GM12878 (cell line): ENCODE measurements around the gene DLG1. TPM values are rescaled to one million over a fixed set of nuclear protein-coding genes. Genes with fewer than 3 reads are reported as not detected.
A peak's percentile ranks its signal among the peaks of the same experiment; 100 is the strongest.

ENCODE experiments used
- ATAC-seq: fragments of 200-7000 bp; cut with Tn5 transposase; 3 replicates; pipeline ENCODE4 v1.9.1; 2020; ENCODE audit warnings: mild to moderate bottlenecking, moderate library complexity
- BruUV-seq: library from RNA; stranded (reverse); fragments of 400-500 nt; replicated peaks from 2 replicates; lab custom pipeline; 2021; lab: Mats Ljungman, UMichigan
- CTCF ChIA-PET: fragments of 300-600 bp; sonication (Branson Sonifier 250); formaldehyde crosslinking; extraction: SDS; loops from one replicate; lab custom pipeline; 2021; ENCODE audit warnings: inconsistent platforms; lab: Yijun Ruan, JAX
- POLR2A ChIA-PET: fragments of 350-600 bp; formaldehyde crosslinking; extraction: SDS; loops from one replicate; lab custom pipeline; 2021; ENCODE audit warnings: inconsistent platforms; lab: Charles Lee
- RAD21 ChIA-PET: fragments of 300-600 bp; sonication (Branson Sonifier 250); formaldehyde crosslinking; loops from one replicate; lab custom pipeline; 2023; ENCODE audit warnings: antibody characterized with exemption; ENCODE audit not compliant: unreplicated experiment; lab: Charles Lee
- SMC1A ChIA-PET: fragments of 300-600 bp; sonication (Branson Sonifier 250); formaldehyde crosslinking; loops from one replicate; lab custom pipeline; 2023; ENCODE audit not compliant: unreplicated experiment, uncharacterized antibody; lab: Charles Lee
- DNase-seq: peaks from one replicate; pipeline ENCODE4 v3.0.0-alpha.2; 2011; ENCODE audit warnings: low read depth, low spot score
- FAIRE-seq: peaks from 3 replicates; lab custom pipeline; 2011; peaks lifted over from hg19 to GRCh38; lab: Jason Lieb, UNC
- H2AFZ ChIP-seq: 2 replicates; pipeline ENCODE4 v1.6.0; 2011; ENCODE audit warnings: low read depth, low read length, control low read depth; ENCODE audit not compliant: control insufficient read depth
- H3K27ac ChIP-seq: 2 replicates; pipeline ENCODE4 v1.5.1; 2011; ENCODE audit warnings: control low read depth; ENCODE audit not compliant: control insufficient read depth, insufficient read depth
- H3K27me3 ChIP-seq, 2 experiments: replicated peaks in 1 of 2; 2 replicates each; pipeline versions ENCODE4 v1.6.0 to v1.6.1; 2011; ENCODE audit warnings: low read length in 1 of 2; ENCODE audit not compliant: control insufficient read depth in 2 of 2, insufficient read depth in 2 of 2
- H3K36me3 ChIP-seq, 2 experiments: 2 replicates each; pipeline ENCODE4 v1.5.1; 2011; ENCODE audit warnings: low read length in 1 of 2; ENCODE audit not compliant: control insufficient read depth in 2 of 2, insufficient read depth in 2 of 2
- H3K4me1 ChIP-seq: 2 replicates; pipeline ENCODE4 v1.6.1; 2011; ENCODE audit warnings: mild to moderate bottlenecking, low read length, moderate library complexity, mixed read lengths; ENCODE audit not compliant: control insufficient read depth, insufficient read depth
- H3K4me2 ChIP-seq: 2 replicates; pipeline ENCODE4 v1.6.0; 2011; ENCODE audit warnings: control low read depth; ENCODE audit not compliant: control insufficient read depth, insufficient read depth
- H3K4me3 ChIP-seq: fragments of 200-600 bp; sonication (generic); 2 replicates; pipeline ENCODE4 v1.5.1; 2016
- H3K79me2 ChIP-seq: 2 replicates; pipeline ENCODE4 v1.6.0; 2011; ENCODE audit warnings: low read length; ENCODE audit not compliant: control insufficient read depth, insufficient read depth
- H3K9ac ChIP-seq: 2 replicates; pipeline ENCODE4 v1.8.0; 2011; ENCODE audit warnings: low read length, control low read depth, mixed read lengths; ENCODE audit not compliant: control insufficient read depth, insufficient read depth
- H3K9me3 ChIP-seq: replicated peaks from 3 replicates; pipeline ENCODE4 v1.5.1; 2011; ENCODE audit warnings: mild to moderate bottlenecking, low read length; ENCODE audit not compliant: control insufficient read depth, insufficient read depth
- H4K20me1 ChIP-seq: 2 replicates; pipeline ENCODE4 v1.6.0; 2011; ENCODE audit not compliant: control insufficient read depth, insufficient read depth
- CBFB ChIP-seq: IDR thresholded peaks from 2 replicates; pipeline ENCODE4 v1.6.1; 2016; ENCODE audit warnings: antibody characterized with exemption, low read depth
- LARP7 ChIP-seq: fragments of 450-650 bp; IDR thresholded peaks from 2 replicates; pipeline ENCODE4 v1.6.1; 2017; ENCODE audit warnings: mild to moderate bottlenecking
- RAD21 ChIP-seq: IDR thresholded peaks from 2 replicates; pipeline ENCODE4 v1.6.1; 2011; ENCODE audit warnings: mild to moderate bottlenecking, low read depth, low read length, moderate library complexity; ENCODE audit not compliant: insufficient read depth
- SMC3 ChIP-seq: IDR thresholded peaks from 2 replicates; pipeline ENCODE4 v1.6.1; 2011; ENCODE audit warnings: low read length, improper control_type of control experiment, borderline replicate concordance
- ZBED1 ChIP-seq: IDR thresholded peaks from 2 replicates; pipeline ENCODE4 v1.6.1; 2016; ENCODE audit warnings: borderline replicate concordance
- ZNF384 ChIP-seq: IDR thresholded peaks from 2 replicates; pipeline ENCODE4 v1.6.1; 2012; ENCODE audit warnings: low read depth, mild to moderate bottlenecking, low read length, improper control_type of control experiment, borderline replicate concordance
- WGBS: methylation state at CpG from one replicate; pipeline ENCODE4 v1.1.6; 2016; ENCODE audit warnings: low lambda C conversion rate; ENCODE audit not compliant: insufficient replicate concordance, insufficient coverage; ENCODE audit errors: missing lambda C conversion rate; 5-methylcytosine and 5-hydroxymethylcytosine counted together
- in situ Hi-C: fragments of 300-500 bp; cut with MboI; formaldehyde crosslinking; loops from 9 replicates; pipeline ENCODE4 v1.14.3; 2018; ENCODE audit warnings: mixed read lengths
- intact Hi-C: fragments of 100-400 bp; cut with micrococcal nuclease; formaldehyde crosslinking; loops from one replicate; pipeline ENCODE4 v1.14.2; 2022; ENCODE audit not compliant: unreplicated experiment
- polyA plus RNA-seq, 11 experiments: library from polyadenylated mRNA; depleted of rRNA in 4 of 11; unstranded in 6 of 11; stranded (reverse) in 5 of 11; fragments of >200 nt; fragmentation: Nextera tagmentation in 4 of 11; fragmentation: Illumina TruSeq in 1 of 11; extraction: Ambion mirVana in 4 of 11; extraction: Trizol in 1 of 11; gene quantifications; 1 replicate in 1 of 11; 2 replicates in 10 of 11; pipeline versions ENCODE4 v1.2.1 to v1.2.3, GENCODE V29; 2011 to 2016; ENCODE audit warnings: inconsistent platforms in 2 of 11, missing spikeins in 2 of 11, low read depth in 1 of 11
- total RNA-seq, 4 experiments: library from RNA; depleted of rRNA in 3 of 4; stranded (reverse); fragments of >200 nt in 3 of 4; fragmentation: Illumina TruSeq in 1 of 4; extraction: Trizol in 1 of 4; gene quantifications; 2 replicates each; pipeline versions ENCODE4 v1.2.1 to v1.2.3, GENCODE V29; 2013 to 2021
- TF ChIP-seq, protein P1 (sequence below), 3 experiments: IDR thresholded peaks in 2 of 3; conservative IDR thresholded peaks in 1 of 3; 2 replicates each; pipeline ENCODE4 v1.5.1; 2011; ENCODE audit warnings: low read depth in 3 of 3, low read length in 3 of 3, mild to moderate bottlenecking in 3 of 3, control low read depth in 2 of 3, moderate library complexity in 2 of 3, inconsistent platforms in 1 of 3, mixed read lengths in 1 of 3; ENCODE audit not compliant: control insufficient read depth in 2 of 3, insufficient read depth in 1 of 3; ENCODE audit errors: extremely low read depth in 1 of 3

DLG1 gene
- total and polyA plus RNA-seq, 10 of the 15 experiments (the other 5 are each of a cell fraction or from before 2014, with no cell fraction given) = 9.2 to 63.1 (median 40.1) TPM

DNA sequence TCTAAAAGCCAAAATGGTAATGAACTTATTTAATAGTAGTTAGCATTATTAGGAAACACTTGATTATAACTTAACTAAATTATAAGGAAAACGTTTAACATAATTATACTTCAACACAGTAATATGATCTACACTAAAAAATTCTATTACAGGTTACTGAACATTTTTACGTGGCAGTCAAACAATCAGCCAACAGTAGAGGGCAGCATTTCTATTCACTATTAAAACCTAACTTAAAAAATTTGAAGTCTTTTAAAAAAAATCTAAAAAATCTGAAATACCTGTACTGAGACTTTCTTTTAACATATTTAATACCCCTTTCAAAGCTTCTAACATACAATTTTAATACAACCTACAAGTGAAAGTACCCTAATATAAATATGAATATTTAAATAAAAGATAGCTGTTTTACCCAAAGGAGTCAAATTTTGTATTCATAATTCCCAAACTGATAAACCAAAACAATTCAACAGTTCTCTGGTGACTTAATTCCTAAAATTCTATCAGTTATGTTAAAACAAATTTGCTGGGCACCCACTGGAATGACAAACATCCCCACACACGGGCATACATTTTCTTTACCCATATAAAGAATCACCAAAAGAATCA, 41.5 kb downstream of the DLG1 start:
- DNase-seq (no peak), FAIRE-seq (no peak), ATAC-seq (0 out of 3 replicates have a peak, but pooled peaks have one; percentile 38)
- in situ Hi-C loops = no loop called here
- SMC1A ChIA-PET = interaction anchor here (0.9 to 4.0 kb wide), 43 partner anchors 9 to 544 kb away, joined by 3 to 89 read pairs (median 5); no protein-coding TSS in a partner anchor
- H3K27ac ChIP-seq = no peak overlapping the region
- RAD21 ChIA-PET = interaction anchor here (0.6 to 5.9 kb wide), 34 partner anchors 8 to 260 kb away, joined by 3 to 86 read pairs (median 6); no protein-coding TSS in a partner anchor
- no peak overlapping the region for H2AFZ ChIP-seq
- no peaks in the 10 kb centered on the region for H3K4me1 ChIP-seq
- CTCF ChIA-PET = interaction anchor here (0.6 to 5.3 kb wide), 75 partner anchors 8 to 569 kb away, joined by 3 to 141 read pairs (median 4); no protein-coding TSS in a partner anchor
- peaks cover 42% of the 10 kb centered on the region for H3K79me2 ChIP-seq
- intact Hi-C loops = loop anchor here (1.0 to 10.0 kb wide), 4 partner anchors 35 to 245 kb away; no protein-coding TSS in a partner anchor
- H3K27me3 ChIP-seq = no peaks in the 10 kb centered on the region
- H3K9me3 ChIP-seq = no peaks in the 10 kb centered on the region
- no peaks in the 10 kb centered on the region; the same call in 1 of the 2 replicates for H4K20me1 ChIP-seq
- H3K4me2 ChIP-seq = no peak overlapping the region
- H3K9ac ChIP-seq = no peak overlapping the region
- no peaks in the 10 kb centered on the region; a peak in 1 of 4 replicates for H3K36me3 ChIP-seq
- no TSS peak for BruUV-seq
- 18% methylated on average over 3 of the region's 3 CpGs for WGBS
- TF ChIP-seq LARP7 = no peak
- 0 out of 2 replicates have a peak, but pooled peaks have one; percentile 49 for TF ChIP-seq ZNF384
- TF ChIP-seq, protein P1, sequence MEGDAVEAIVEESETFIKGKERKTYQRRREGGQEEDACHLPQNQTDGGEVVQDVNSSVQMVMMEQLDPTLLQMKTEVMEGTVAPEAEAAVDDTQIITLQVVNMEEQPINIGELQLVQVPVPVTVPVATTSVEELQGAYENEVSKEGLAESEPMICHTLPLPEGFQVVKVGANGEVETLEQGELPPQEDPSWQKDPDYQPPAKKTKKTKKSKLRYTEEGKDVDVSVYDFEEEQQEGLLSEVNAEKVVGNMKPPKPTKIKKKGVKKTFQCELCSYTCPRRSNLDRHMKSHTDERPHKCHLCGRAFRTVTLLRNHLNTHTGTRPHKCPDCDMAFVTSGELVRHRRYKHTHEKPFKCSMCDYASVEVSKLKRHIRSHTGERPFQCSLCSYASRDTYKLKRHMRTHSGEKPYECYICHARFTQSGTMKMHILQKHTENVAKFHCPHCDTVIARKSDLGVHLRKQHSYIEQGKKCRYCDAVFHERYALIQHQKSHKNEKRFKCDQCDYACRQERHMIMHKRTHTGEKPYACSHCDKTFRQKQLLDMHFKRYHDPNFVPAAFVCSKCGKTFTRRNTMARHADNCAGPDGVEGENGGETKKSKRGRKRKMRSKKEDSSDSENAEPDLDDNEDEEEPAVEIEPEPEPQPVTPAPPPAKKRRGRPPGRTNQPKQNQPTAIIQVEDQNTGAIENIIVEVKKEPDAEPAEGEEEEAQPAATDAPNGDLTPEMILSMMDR (IDR thresholded peaks at IDR 0.05 in 2 of 3, conservative IDR thresholded peaks at IDR 0.05 in 1 of 3; ENCODE audit: control insufficient read depth in 2 of 3, extremely low read depth in 1 of 3, insufficient read depth in 1 of 3, low read depth in 3 of 3, low read length in 3 of 3) = peak; percentile 40 to 60 (median 56); a peak in 5 of 6 replicates
- TF ChIP-seq ZBED1 = no peak
- TF ChIP-seq RAD21 = peak; percentile 70
- TF ChIP-seq CBFB = no peak
- TF ChIP-seq SMC3 = peak; percentile 75; the same call in 1 of the 2 replicates
- POLR2A ChIA-PET = interaction anchor here (0.7 to 1.4 kb wide), 4 partner anchors 8 to 197 kb away, joined by 3 to 4 read pairs (median 4); no protein-coding TSS in a partner anchor
- no peak overlapping the region for H3K4me3 ChIP-seq
